Lower lobe of right lung (tissue), 2 donors: ENCODE results near the gene SPATA18. TPM values are rescaled to one million over a fixed set of nuclear protein-coding genes. Genes with fewer than 3 reads are reported as not detected.

Experiments
- ATAC-seq, 2 donors: fragments of 200-7000 bp; cut with Tn5 transposase; one replicate each; pipeline ENCODE4 v1.9.1; 2020 to 2022; ENCODE audit warnings: mild to moderate bottlenecking in 2 of 2, moderate library complexity in 2 of 2
- DNase-seq: peaks from one replicate; pipeline ENCODE4 v3.0.0-alpha.2; 2020
- H3K27ac ChIP-seq: fragments of 200-600 bp; one replicate; pipeline ENCODE4 v1.8.0; 2022
- H3K27me3 ChIP-seq: fragments of 200-600 bp; one replicate; pipeline ENCODE4 v1.8.0; 2022; ENCODE audit warnings: low read depth
- H3K36me3 ChIP-seq: fragments of 200-600 bp; one replicate; pipeline ENCODE4 v1.8.0; 2022; ENCODE audit warnings: mild to moderate bottlenecking
- H3K4me1 ChIP-seq: fragments of 200-600 bp; one replicate; pipeline ENCODE4 v1.8.0; 2022
- H3K4me3 ChIP-seq: fragments of 200-600 bp; one replicate; pipeline ENCODE4 v1.8.0; 2022; ENCODE audit warnings: mild to moderate bottlenecking
- H3K9me3 ChIP-seq: fragments of 200-600 bp; one replicate; pipeline ENCODE4 v1.8.0; 2022
- CTCF ChIP-seq: fragments of 200-600 bp; IDR thresholded peaks from one replicate; pipeline ENCODE4 v1.8.0; 2022; ENCODE audit warnings: antibody characterized with exemption, mild to moderate bottlenecking
- intact Hi-C: fragments of 100-400 bp; cut with DNase I; formaldehyde crosslinking; loops from one replicate; pipeline ENCODE4 v1.11.0; 2022
- total RNA-seq: library from RNA; stranded (reverse); fragmentation: NEBNext Ultra II Directional; extraction: Animal tissue kit (Norgen Biotek cat#: 25700); gene quantifications from one replicate; pipeline ENCODE4 v1.2.1, GENCODE V29; 2021
- donor health status: DM: no; HTN: yes; CAD: no; lungs with severe emphysema.

Gene SPATA18
- total RNA-seq, 1 donor from 2014 or later, result 24.7 TPM

DNA sequence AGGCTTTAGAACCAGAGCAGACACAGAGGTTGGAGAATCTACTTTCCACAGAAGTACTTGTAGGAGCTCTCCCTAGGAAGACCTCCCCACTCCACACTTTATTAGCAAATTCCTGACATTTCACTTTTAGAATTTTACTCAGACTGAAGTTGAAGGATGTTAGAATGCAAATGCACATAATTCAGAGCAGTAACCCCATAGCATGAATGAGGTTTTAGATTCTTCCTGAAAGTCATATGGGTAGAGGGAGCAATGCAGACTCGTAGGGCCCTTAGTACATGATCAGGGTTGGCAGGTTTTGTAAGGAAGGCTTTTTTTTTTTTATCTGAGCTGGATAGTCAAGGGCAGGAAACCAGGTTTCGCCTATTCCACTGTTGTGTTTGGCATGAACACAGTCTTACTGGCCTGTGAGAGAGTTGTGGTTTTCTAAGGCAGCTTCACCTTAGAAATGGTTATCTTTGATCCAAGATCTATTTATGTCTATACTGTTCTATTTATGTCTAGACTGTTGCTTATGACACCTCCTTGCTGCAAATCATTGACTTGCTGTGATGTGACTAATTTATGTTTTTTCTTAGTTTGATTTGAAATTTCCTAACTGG lies 48.9 kb downstream of the SPATA18 start:
- no peak for DNase-seq
- H3K4me3 ChIP-seq, result no peak overlapping the region
- ATAC-seq, result no peak
- no peaks in the 10 kb centered on the region for H3K36me3 ChIP-seq
- no peak overlapping the region for H3K27ac ChIP-seq
- H3K9me3 ChIP-seq, result no peaks in the 10 kb centered on the region
- intact Hi-C loops, result no loop called here
- TF ChIP-seq CTCF, result no peak
- H3K27me3 ChIP-seq, result no peaks in the 10 kb centered on the region
- no peaks in the 10 kb centered on the region for H3K4me1 ChIP-seq

DNA sequence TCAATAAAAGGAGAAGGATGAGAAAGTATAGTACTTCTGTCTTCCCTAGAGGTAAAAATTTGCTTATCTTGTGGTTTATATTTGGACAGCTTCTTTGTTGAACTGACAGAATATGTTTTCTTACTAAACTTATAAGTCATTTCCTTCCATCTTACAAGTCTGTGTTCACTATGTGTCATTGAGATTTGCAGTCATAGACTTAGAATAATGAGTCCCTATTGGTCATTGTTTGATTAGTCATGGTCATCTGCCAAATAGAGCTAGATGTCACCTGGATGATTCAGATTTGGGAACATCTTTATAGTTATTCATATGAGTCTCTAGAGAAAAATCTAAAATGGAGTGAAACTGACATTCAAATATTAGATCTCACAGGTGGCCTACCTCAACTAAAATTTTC lies 51.5 kb downstream of the SPATA18 start:
- H3K4me1 ChIP-seq, result no peaks in the 10 kb centered on the region
- ATAC-seq (no peak), DNase-seq (no peak)
- no peaks in the 10 kb centered on the region for H3K9me3 ChIP-seq
- intact Hi-C loops, result no loop called here
- no peak overlapping the region for H3K4me3 ChIP-seq
- H3K36me3 ChIP-seq, result no peaks in the 10 kb centered on the region
- no peak for TF ChIP-seq CTCF
- H3K27ac ChIP-seq, result no peak overlapping the region
- H3K27me3 ChIP-seq, result no peaks in the 10 kb centered on the region

GRCh38 chr4:52103319-52103718 lies 52.2 kb downstream of the SPATA18 start:
- Histone ChIP-seq H3K9me3 (no peaks in the 10 kb centered on the region), H3K27ac (no peak overlapping the region), H3K36me3 (no peaks in the 10 kb centered on the region), H3K27me3 (no peaks in the 10 kb centered on the region), H3K4me3 (no peak overlapping the region), H3K4me1 (no peaks in the 10 kb centered on the region)
- intact Hi-C loops, result no loop called here
- ATAC-seq (no peak), DNase-seq (no peak)
- TF ChIP-seq CTCF, result no peak

- Histone ChIP-seq H3K4me1 (no peaks in the 10 kb centered on the region), H3K4me3 (no peak overlapping the region), H3K36me3 (no peaks in the 10 kb centered on the region), H3K27ac (no peak overlapping the region), H3K9me3 (no peaks in the 10 kb centered on the region), H3K27me3 (no peaks in the 10 kb centered on the region)
- no peak for TF ChIP-seq CTCF
- no peak for DNase-seq
- intact Hi-C loops, result no loop called here
- ATAC-seq, result no peak
These were observed 54.2 kb downstream of the SPATA18 start for GRCh38 chr4:52105276-52105675.

DNA sequence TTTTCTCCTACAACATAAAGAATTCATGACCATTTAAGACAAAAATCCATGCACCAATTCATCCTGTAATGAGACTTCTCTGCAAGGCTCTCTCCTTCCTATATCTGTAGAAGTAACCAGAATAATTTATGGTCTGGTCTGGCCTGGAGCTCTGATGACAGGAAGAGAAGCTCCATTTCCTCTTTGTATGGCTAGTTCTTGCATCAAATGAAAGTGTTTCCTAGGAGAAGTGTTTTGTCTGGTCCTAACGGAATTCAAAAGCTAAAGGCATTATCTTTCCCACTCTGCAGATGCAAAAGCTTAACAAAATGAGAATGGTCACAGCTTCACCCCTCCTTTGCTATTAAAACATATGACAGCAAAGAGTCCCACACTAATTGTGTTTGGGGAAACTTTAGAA lies 55.1 kb downstream of the SPATA18 start:
- ATAC-seq (no peak), DNase-seq (no peak)
- H3K36me3 ChIP-seq, result no peaks in the 10 kb centered on the region
- H3K4me3 ChIP-seq, result no peak overlapping the region
- TF ChIP-seq CTCF, result no peak
- no peaks in the 10 kb centered on the region for H3K27me3 ChIP-seq
- intact Hi-C loops, result no loop called here
- H3K9me3 ChIP-seq, result no peaks in the 10 kb centered on the region
- H3K4me1 ChIP-seq, result no peaks in the 10 kb centered on the region
- H3K27ac ChIP-seq, result no peak overlapping the region

GRCh38 chr4:52106660-52107059 lies 55.6 kb downstream of the SPATA18 start:
- Histone ChIP-seq H3K4me3 (no peak overlapping the region), H3K27me3 (no peaks in the 10 kb centered on the region), H3K27ac (no peak overlapping the region), H3K9me3 (no peaks in the 10 kb centered on the region), H3K36me3 (no peaks in the 10 kb centered on the region), H3K4me1 (no peaks in the 10 kb centered on the region)
- intact Hi-C loops, result no loop called here
- ATAC-seq (no peak), DNase-seq (no peak)
- no peak for TF ChIP-seq CTCF
